Measurements from ENCODE around the gene DHCR24. TPM values are rescaled to one million over a fixed set of nuclear protein-coding genes. Genes with fewer than 3 reads are reported as not detected.
A peak's percentile ranks its signal among the peaks of the same experiment; 100 is the strongest.

The DHCR24 gene
- total RNA-seq (223 and 229 TPM in 2 replicates), polyA plus RNA-seq (214 and 239 TPM in 2 replicates), polyA minus RNA-seq (603 and 660 TPM in 2 replicates), Bru-seq, nascent RNA (percentile 82 among the genes with signal in this experiment), BruChase-seq, experiment 1, labeled RNA remaining after a 6-hour chase (percentile 91 among the genes with signal in this experiment), BruChase-seq, experiment 2, labeled RNA remaining after a 2-hour chase (percentile 70 among the genes with signal in this experiment)
- 134 and 175 TPM in 2 replicates for polyA plus RNA-seq (2011; cell fraction: cytosol; rRNA removed)
- 67.9 and 94.8 TPM in 2 replicates for polyA plus RNA-seq (2011; cell fraction: nucleus; rRNA removed)
- polyA plus RNA-seq (2012) = 58.7 and 150 TPM in 2 replicates
- 115 TPM for polyA minus RNA-seq (2011; cell fraction: cytosol; rRNA and poly(A)+ RNA removed)
- polyA minus RNA-seq (2011; cell fraction: nucleus; rRNA and poly(A)+ RNA removed) = 69.1 and 71.3 TPM in 2 replicates
- long read RNA-seq, full-length matches to known transcripts = 150 of 584 reads
- long read RNA-seq, partial matches to known transcripts = 22 of 584 reads
- long read RNA-seq, other reads (novel, unspliced or antisense) = 412 of 584 reads

- Histone ChIP-seq H3K9me3 (replicated peaks; ENCODE audit: control insufficient read depth, insufficient read depth, low read length) (no peaks in the 10 kb centered on the region), H3K9me1 (replicated peaks; ENCODE audit: control insufficient read depth, extremely low read depth, insufficient read depth, low read length) (no peaks in the 10 kb centered on the region), H2AFZ (ENCODE audit: low read depth, low read length) (peak within 1 kb of the TSS; percentile 69), H3K27me3 (ENCODE audit: control insufficient read depth in 2 of 2, insufficient read depth in 2 of 2, low read length in 2 of 2) (no peaks in the 10 kb centered on the region), H4K20me1 (replicated peaks; ENCODE audit: control insufficient read depth, extremely low read depth, insufficient read depth, low read length) (no peaks in the 10 kb centered on the region), H3K9ac (replicated peaks; ENCODE audit: extremely low read depth, insufficient read depth, low read length) (peak within 1 kb of the TSS; percentile 46), H3K4me2 (ENCODE audit: insufficient read depth, low read length) (peak within 1 kb of the TSS; percentile 54), H3K4me1 (ENCODE audit: control insufficient read depth, extremely low read depth, insufficient read depth, low read length) (peaks cover 32% of the 10 kb centered on the region), H3K27ac (ENCODE audit: insufficient read depth, low read depth, low read length) (peak within 1 kb of the TSS; percentile 25), H3K4me3 (replicated peaks in 1 of 3; ENCODE audit: insufficient read depth in 1 of 3, low read depth in 1 of 3, low read length in 3 of 3) (peak within 1 kb of the TSS; percentile 52 to 78 (median 56)), H3K36me3 (ENCODE audit: control insufficient read depth in 2 of 2, extremely low read depth in 1 of 2, insufficient read depth in 2 of 2, low read length in 2 of 2) (peaks cover 0 to 3% of the 10 kb centered on the region in 2 experiments), H3K79me2 (ENCODE audit: control insufficient read depth, insufficient read depth, low read length) (peaks cover 49% of the 10 kb centered on the region)
- peak; percentile 95 for FAIRE-seq
- BruUV-seq (replicated peaks) = no TSS peak
- ChIA-PET CTCF (interaction anchor here (0.6 to 3.7 kb wide), 7 partner anchors 12 to 422 kb away, joined by 3 to 29 read pairs (median 4); no protein-coding TSS in a partner anchor), POLR2A (interaction anchor here (0.6 kb wide), 1 partner anchor 17 kb away, joined by 3 read pairs; no protein-coding TSS in a partner anchor)
- dilution Hi-C loops (cut with MboI; ENCODE audit: extremely low pct_ligation_motif_present, low sequenced_read_pairs) (no loop called here), intact Hi-C loops (cut with micrococcal nuclease) (loop anchor here (1.0 to 2.0 kb wide), 3 partner anchors 64 to 136 kb away; partner anchors contain the start of gene PARS2)
- TF ChIP-seq POLR2A (IDR thresholded peaks at IDR 0.05; ENCODE audit: low read depth, low read length) = peak; percentile 77
- TF ChIP-seq EZH2 (IDR thresholded peaks at IDR 0.05; ENCODE audit: borderline replicate concordance, low read depth, low read length, severe bottlenecking) = no peak
- peak; percentile 76 for TF ChIP-seq POLR2AphosphoS5 (IDR thresholded peaks at IDR 0.05; ENCODE audit: insufficient read depth, low read depth, low read length)
- peak; percentile 81 for TF ChIP-seq GATA2 (IDR thresholded peaks at IDR 0.05; ENCODE audit: insufficient read depth, insufficient read length, low read depth, low read length)
- peak; percentile 85 for DNase-seq (ENCODE audit: low read depth, low spot score)
These were observed at the start of gene DHCR24 for GRCh38 chr1:54886724-54887664. Gene DHCR24, minus strand, starts transcription at chr1:54887195. Its CDS starts 76 bp downstream, at chr1:54887119.

All from endothelial cell of umbilical vein (primary cell).